8988T (cell line): ENCODE data around the gene DENND11.

Experiments used
- DNase-seq: peaks from one replicate; pipeline ENCODE4 v3.0.0; 2011

The DENND11 gene

DNA sequence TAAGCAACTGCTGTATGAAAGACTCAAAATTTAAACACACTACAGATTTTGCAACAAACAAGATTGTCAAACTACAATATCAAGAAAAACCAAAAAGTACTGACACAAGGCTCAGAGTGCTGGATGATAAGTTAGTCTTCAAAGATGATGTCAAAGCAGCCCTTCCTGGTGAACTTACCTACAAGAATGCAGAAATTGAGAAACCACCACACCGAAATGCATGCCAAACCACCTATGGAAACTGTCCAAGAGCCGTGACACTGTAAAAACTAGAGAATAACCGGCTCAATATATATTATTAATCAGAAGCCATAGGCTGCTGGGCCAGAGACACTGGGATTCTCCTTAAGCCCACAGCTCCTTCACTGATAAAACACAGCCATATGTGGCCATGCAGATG lies 25.3 kb downstream of the DENND11 start:
- DNase-seq = no peak

DNA sequence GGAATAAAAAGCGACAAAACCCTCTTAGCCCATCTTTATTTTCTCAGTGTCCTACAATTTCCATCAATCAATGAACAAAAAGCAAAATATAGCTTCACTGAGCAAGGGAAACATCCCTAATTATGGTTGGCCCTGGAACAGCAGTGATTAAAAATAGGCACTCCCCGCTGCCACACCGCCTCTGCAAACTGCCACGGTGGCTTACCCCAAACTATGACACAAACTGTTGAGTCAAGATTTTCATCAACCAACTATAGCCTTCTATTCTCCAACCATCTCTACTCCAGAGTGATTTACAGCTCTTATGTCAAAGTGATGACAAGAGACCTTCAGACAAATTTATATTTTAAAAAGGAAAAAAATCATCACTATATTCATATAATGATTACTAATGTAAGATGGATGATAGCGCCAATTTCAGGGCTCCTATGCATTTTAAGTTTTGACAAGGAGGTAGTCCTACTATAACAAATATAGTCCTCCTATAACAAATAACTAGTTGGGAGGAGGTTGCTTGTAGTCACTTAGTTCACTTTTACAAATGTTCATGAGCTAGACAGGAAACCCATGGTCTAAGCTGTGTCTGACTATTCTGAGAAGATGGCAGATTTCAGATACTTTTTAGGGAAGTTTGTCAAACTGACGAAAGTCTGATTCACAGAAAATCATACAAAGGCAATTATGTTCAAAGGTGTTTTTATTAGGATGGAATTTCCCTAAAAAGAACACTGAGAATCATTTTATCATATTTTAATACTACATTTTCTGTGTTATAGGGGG lies 26.3 kb downstream of the DENND11 start:
- no peak for DNase-seq

DNA sequence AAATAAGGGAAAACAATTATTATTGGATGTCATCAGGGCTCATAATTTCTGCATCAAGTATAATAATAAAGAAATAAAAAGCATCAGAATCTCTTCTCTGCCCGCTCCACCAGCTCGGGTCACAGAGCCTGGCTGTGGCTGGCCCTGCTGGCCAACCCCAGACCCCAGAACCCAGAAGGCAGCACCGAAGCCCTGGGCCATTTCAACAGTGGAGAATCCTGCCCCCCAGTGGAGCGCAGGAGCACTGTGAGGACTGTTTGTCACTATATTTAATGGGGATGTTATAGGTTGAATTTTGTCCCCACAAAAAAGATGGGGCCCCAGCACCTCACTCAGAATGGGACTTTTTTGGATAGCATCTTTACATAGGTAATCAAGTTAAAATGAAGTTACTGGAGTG lies 27.3 kb downstream of the DENND11 start:
- no peak for DNase-seq

DNA sequence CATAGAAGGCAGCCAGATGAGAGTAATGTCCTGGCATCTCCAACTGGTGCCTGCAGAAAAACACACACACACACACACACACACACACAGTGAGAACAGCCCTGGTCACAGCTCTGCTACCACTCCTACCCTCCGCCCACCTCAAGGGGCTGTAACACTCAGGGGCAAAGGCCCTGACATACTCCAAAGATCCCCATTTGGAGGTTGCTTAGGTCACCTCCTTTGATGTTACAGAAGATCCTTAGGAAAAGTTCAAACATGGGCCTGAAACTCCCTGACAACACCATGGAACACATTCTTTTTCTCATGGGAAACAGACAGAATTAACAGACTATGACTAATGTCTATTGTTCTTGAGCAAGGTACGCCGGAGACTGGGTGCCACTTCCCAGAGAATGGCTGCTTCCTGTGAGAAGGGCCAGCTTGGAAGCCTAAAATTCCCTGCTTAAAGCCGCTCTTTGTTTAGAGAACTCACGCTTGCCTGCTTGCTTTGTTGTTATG lies 27.7 kb downstream of the DENND11 start:
- DNase-seq = no peak

DNA sequence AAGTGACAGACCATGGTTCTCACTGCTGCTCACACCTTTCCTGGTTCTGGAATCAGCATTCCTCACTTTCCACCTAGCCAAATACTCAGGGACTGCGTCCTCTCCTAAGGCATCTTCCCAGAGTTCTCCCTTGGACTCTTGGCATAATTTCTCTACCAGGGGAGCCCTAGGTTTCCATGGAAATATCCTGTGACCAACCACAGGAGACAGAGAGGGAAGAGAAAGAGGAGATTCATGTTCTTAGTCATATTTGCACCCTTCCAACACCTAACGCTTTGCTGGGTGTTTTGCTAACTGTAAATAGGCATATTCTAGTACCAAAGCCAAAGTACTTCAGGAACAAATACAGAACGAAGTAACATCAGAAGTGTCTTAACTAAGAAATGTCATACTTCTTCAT lies 28.6 kb downstream of the DENND11 start:
- no peak for DNase-seq

DNA sequence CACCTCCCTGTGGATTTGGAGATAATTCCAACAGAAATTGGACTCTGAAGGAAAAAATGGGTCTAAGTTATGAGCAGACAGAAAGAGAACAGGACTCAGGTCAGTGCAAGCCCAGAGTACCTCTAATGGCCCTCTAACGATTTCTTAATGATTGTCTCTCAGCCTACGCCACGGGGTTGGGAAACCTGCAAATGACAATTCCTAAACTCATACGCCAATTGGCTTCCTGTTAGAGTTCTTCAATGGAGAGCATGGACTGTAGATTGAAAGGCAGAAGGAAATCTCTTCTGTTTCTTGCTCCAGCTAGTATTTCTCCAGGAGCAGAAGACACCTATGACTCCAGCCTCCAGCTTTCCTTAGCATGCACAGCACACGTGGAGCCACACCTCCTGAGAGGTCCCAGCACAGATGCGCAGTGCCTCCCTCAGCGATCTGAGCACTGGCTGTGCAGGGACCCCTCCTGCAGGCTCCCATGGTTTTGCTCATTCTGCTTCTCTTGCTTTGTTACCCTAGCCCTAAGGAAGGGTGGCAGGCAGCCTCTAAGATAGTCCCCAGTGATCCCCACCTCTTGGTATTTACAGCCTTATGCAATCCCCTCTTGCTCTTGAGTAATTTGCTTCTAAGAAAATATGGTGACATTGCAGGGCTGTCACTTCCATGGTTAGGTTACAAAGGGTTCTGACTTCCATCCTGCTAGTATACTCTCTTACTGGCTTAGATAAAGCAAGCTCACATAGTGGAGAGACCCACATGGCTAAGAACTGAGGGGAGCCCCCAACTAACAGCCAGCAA lies 30.1 kb downstream of the DENND11 start:
- DNase-seq = no peak

DNA sequence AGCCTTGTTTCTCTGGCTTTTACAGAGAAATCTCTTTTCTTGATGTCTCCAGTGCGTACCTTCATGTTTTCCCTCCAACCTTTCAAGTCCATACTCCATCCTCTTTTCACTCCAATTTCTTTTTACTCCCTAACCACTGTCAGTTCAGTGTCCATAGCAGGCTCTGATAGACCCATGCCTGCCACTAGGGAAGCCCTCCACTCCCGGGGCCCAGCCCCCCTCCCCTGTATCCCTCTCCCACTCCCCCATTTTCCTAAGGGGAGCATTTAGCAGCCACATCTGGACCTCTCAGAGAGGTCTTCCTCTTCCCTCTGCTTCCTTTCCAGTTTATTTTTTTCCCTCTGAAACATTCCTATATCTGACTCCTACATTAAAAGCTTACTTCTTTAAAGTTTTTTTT lies 33.1 kb downstream of the DENND11 start:
- DNase-seq = no peak

DNA sequence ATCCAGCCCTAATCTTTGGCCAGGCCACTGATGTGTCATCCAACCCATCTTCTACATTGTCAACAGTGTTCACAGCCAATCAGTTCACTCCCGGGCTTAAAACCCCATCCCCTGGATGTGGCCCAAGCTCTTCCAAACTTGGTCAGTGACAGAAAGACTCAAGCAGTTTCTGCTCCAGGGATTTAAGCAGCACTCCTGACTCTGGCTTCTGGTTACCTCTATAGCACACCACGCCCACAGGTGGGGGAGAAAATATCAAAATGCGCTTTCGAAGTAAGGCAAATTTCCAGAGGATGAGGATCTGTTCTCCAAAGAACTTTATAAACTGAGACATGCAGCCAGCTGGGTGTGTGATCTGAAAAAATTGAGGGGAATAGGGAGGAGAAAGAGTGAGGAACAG lies 35.9 kb downstream of the DENND11 start:
- DNase-seq = no peak

DNA sequence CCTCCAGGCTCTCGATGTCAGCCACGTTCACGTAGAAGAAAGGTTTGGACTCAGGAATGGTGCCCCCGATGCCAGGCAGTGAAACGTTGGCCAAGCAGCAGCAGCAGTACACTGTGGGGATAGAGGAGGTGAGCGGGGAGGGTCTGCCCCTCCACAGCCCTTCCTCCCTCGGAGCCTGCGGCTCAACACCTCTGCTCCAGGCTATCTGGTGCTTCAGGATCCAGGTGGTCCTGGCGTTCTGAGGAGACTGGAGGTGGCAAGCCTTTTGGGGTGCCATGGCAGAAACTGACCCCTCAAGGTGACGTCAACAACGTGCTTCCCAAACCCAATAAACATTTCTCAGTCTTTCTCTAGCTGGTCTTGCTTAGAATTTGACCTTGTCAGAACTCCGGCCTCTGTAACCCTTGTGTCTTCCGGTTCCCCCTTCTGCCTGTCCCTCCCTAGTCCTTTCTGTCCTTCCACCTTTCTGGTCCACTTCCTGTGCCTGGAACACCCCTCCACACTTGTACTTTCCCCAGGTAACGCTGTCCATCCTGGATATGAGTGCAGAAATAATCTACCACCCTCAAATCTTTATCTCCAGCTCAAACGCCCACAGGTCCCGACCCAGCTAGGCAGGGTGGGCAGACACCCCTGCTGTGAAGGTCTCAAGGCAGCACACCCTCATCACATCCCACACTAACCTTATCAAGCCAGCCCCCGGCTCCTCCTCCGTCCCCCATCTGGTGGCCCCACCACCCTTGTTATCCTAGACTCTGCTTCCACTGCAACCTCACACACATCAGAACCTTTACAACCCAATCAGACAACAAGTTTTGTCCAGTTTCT lies 36.5 kb downstream of the DENND11 start:
- DNase-seq = no peak

DNA sequence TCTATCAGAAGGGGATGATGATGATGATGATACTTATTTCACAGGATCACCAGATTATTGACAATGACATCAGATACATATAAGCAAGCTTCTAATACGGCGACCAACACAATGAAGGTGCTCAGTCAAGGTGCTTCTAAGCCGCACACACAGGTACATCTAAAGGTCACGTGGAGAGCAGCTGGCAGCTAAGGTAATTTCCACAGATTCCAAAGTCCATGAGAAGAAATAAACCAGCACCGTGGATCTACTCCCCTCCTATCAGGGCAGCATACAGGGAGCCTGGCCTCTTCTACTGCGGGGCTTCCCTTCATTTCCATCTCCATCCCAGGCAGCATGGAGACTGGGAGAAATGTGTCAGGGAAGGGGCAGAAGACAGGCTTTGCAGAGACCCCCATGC lies 37.5 kb downstream of the DENND11 start:
- no peak for DNase-seq

DNA sequence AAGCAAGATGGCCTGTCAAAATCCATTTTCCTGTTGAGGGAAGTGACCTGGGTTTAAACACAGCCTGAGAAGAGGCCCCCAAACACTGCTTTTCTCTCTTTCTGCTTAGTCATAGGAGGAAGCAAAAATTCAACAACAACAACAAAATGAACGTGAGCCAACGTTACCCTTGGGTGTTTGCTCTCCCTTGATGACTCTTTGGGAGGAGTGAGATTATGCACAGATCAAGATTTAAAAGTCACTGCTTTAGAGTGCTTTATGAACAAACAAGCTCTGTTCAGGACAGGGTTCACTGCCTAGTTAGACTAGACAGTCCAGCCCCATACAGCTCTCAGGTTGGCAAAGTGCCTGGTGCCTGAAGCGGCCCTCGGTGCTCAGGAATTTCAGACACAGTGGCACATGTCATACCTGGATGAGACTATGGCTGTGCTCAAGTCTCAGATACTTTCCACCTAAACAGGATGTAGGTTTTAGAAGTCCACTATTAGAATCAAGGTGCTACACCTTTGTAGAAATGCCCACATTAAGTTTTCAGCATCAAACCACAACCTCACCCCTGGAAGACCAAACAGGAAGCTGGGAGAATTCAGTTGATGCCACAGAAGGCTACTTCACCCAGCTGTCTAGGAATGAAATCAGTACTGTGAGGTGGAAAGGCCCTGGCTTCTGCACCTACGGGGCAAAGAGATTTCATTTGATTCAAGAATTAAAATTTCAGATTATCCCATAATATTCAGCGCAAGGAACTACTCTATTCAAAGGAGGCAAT lies 38.7 kb downstream of the DENND11 start:
- no peak for DNase-seq

DNA sequence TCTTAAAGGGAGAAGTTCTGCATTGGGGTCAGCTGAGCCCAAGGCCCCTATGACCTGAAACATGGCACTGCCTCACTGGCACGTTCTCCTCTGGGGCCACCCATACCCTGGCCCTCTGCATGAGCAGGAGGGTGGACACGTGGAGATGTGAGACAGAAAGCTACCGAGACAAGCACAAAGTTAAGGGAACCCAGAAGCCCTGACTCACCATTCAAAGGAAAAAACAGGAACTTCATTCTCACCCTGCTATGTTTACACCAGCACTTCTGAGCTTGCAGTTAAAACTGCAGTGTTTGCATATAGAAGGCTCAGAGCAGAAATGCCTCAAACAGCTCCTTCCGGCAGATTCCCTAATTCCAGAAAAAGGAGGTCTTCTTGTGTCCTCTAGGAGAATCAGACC lies 41.7 kb downstream of the DENND11 start:
- DNase-seq = no peak

DNA sequence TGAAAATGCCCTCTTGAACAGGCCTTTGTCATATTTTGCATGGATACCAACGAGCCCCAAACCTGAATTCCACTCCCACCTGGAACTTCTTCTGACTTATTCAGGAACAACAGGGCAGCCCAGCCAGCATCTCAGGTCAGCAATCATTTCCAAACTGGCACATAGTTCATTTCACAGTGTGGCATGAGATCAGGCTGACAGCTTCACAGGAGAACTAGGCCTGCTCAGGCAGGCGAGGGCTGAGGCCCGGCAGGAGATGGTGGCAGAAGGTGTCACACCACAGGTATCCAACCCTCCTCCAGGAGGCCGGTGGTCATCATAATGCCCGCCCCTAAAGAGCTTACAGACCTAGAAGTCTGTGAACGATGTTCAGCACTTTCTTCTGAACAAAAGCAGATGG lies 42.5 kb downstream of the DENND11 start:
- DNase-seq = no peak

DNA sequence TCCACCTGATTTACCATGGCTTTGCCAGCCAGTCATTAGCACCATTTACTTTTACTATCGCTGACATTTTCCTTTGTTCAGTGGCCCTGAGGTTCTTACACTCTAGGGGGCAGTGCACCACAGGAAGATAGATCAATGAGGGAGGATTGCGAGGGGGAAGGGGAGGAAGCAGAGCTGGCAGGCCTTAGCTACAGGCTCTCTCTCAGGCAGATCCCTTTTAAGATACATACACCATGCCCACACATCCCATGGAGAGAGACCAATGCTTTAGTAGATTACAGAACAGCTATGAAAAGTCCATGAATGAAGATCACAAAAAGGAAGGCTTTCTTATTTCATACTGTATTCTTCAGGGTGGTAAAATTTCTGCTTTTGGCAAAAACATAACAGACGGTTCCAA lies 47.4 kb downstream of the DENND11 start:
- DNase-seq = no peak

DNA sequence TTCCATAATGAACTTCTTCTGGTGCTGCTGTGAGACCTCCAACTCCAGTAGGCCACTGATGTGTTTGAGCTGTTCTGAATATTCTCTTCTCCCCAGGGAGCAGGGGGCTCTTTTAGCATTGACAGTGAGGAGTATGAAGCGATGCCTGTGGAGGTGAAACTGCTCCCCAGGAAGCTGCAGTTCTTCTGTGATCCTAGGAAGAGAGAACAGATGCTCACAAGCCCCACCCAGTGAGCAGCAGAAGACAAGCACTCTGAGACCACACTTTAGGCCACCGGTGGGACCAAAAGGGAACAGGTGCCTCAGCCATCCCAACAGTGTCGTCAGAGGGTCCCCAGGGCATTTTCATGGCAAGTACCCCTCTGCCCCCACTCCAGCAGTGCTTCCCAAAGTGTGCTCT lies 49.3 kb downstream of the DENND11 start:
- DNase-seq = no peak
